HUES6 (cell line): ENCODE measurements around the gene GBP1.

Experiments
- H3K27ac ChIP-seq: 2 replicates; pipeline ENCODE4 v1.7.0; 2013; ENCODE audit warnings: low read depth, mild to moderate bottlenecking, low read length, inconsistent platforms
- H3K27me3 ChIP-seq: 2 replicates; pipeline ENCODE4 v1.6.1; 2013; ENCODE audit warnings: low read length; ENCODE audit not compliant: control insufficient read depth, insufficient read depth
- H3K36me3 ChIP-seq: 2 replicates; pipeline ENCODE4 v1.6.1; 2013; ENCODE audit warnings: low read length; ENCODE audit not compliant: control insufficient read depth, insufficient read depth
- H3K4me1 ChIP-seq: 2 replicates; pipeline ENCODE4 v1.6.1; 2013; ENCODE audit warnings: low read length; ENCODE audit not compliant: control insufficient read depth, insufficient read depth
- H3K4me3 ChIP-seq: 2 replicates; pipeline ENCODE4 v1.5.1; 2013; ENCODE audit warnings: low read depth, low read length
- H3K9ac ChIP-seq: one replicate; pipeline ENCODE4 v1.6.1; 2013; ENCODE audit warnings: mild to moderate bottlenecking, low read length
- H3K9me3 ChIP-seq: 2 replicates; pipeline ENCODE4 v1.6.1; 2013; ENCODE audit warnings: low read depth, low read length; ENCODE audit not compliant: control insufficient read depth, insufficient read depth

GBP1 gene

GRCh38 chr1:89005286-89006151, 59.5 kb downstream of the GBP1 start:
- H3K9me3 ChIP-seq: no peaks in the 10 kb centered on the region
- peaks cover 3% of the 10 kb centered on the region; the same call in 1 of the 2 replicates for H3K4me1 ChIP-seq
- H3K36me3 ChIP-seq: no peaks in the 10 kb centered on the region
- no peak overlapping the region for H3K4me3 ChIP-seq
- no peak overlapping the region for H3K9ac ChIP-seq
- no peak overlapping the region for H3K27ac ChIP-seq
- no peaks in the 10 kb centered on the region for H3K27me3 ChIP-seq
